Measurements from ENCODE around the gene G6PC2.

Gene G6PC2

DNA sequence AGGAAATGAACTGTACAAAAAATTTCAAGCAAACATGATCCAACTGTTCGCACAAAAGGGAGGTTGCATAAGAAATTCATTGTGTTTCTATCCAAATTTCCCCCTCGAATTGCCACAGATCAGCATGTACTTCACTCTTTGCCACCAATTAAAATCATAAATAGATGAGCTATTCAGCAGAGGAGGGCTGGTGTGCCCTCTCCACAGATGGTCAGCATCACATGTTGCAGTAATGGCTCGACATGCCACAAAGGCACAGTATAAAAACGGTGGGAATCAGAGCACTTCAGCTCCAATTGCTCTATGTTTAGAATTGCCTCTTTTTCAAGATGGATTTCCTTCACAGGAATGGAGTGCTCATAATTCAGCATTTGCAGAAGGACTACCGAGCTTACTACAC, at the start of gene G6PC2:
Gene G6PC2, plus strand, starts transcription at position 289 of the 400 bp plus-strand sequence. Its CDS starts 41 bp downstream, at position 330.
- no peak within 1 kb of the TSS for H3K27ac ChIP-seq
- intact Hi-C loops (cut with DNase I; ENCODE audit: low total_unique reads) = no loop called here
- no peak within 1 kb of the TSS for H3K4me3 ChIP-seq
- TF ChIP-seq CTCF (IDR thresholded peaks at IDR 0.05) = no peak
- no peak for DNase-seq
- H3K36me3 ChIP-seq = no peaks in the 10 kb centered on the region
- no peaks in the 10 kb centered on the region for H3K9me3 ChIP-seq
- no peaks in the 10 kb centered on the region for H3K27me3 ChIP-seq
- no peaks in the 10 kb centered on the region for H3K4me1 ChIP-seq

GRCh38 chr2:168851674-168852320, 49.3 kb upstream of the G6PC2 start:
- DNase-seq = no peak
- no peak overlapping the region for H3K27ac ChIP-seq
- H3K4me3 ChIP-seq = no peak overlapping the region
- H3K4me1 ChIP-seq = no peaks in the 10 kb centered on the region
- TF ChIP-seq CTCF (IDR thresholded peaks at IDR 0.05) = no peak
- H3K36me3 ChIP-seq = peaks cover 0 to 6% (median 0%) of the 10 kb centered on the region in 3 donors
- no peaks in the 10 kb centered on the region for H3K9me3 ChIP-seq
- intact Hi-C loops (cut with DNase I; ENCODE audit: low total_unique reads) = no loop called here
- H3K27me3 ChIP-seq = no peaks in the 10 kb centered on the region

DNA sequence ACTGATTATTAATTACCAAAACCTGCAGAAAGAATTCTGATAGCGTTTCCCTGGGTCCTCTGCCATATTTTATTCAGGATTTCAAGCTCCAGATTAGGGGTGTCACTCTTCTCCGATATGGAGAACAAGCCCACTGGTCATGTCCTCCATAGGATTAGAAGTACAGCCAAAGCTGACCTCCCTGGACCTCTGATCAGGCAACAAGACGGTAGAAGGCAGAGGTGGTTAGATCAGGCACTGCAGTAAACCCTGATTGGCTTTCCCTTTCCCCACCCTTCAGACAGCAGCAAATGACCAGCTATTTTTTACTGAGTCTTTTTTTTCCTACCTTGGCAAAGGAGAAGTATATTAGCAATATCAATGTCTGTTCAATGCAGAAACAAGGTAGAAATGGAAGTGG, 48.6 kb upstream of the G6PC2 start:
- intact Hi-C loops (cut with DNase I; ENCODE audit: low total_unique reads) = no loop called here
- H3K9me3 ChIP-seq = no peaks in the 10 kb centered on the region
- H3K27ac ChIP-seq = no peak overlapping the region
- peaks cover 0 to 6% (median 0%) of the 10 kb centered on the region in 3 donors for H3K36me3 ChIP-seq
- no peak for DNase-seq
- no peaks in the 10 kb centered on the region for H3K27me3 ChIP-seq
- no peaks in the 10 kb centered on the region for H3K4me1 ChIP-seq
- no peak for TF ChIP-seq CTCF (IDR thresholded peaks at IDR 0.05)
- H3K4me3 ChIP-seq = no peak overlapping the region

- TF ChIP-seq CTCF (IDR thresholded peaks at IDR 0.05) = no peak
- H3K27me3 ChIP-seq = no peaks in the 10 kb centered on the region
- no peaks in the 10 kb centered on the region for H3K4me1 ChIP-seq
- no peak overlapping the region for H3K4me3 ChIP-seq
- intact Hi-C loops (cut with DNase I; ENCODE audit: low total_unique reads) = no loop called here
- H3K36me3 ChIP-seq = peaks cover 0 to 6% (median 0%) of the 10 kb centered on the region in 3 donors
- H3K27ac ChIP-seq = no peak overlapping the region
- no peaks in the 10 kb centered on the region for H3K9me3 ChIP-seq
- no peak for DNase-seq
Measured at GRCh38 chr2:168853471-168853870, 47.6 kb upstream of the G6PC2 start.

- peaks cover 0 to 6% (median 0%) of the 10 kb centered on the region in 3 donors for H3K36me3 ChIP-seq
- no peaks in the 10 kb centered on the region for H3K4me1 ChIP-seq
- no peak for TF ChIP-seq CTCF (IDR thresholded peaks at IDR 0.05)
Measured at GRCh38 chr2:168854651-168855050, 46.4 kb upstream of the G6PC2 start.

More at GRCh38 chr2:168854651-168855050, 46.4 kb upstream of the G6PC2 start:
- Histone ChIP-seq H3K27ac (no peak overlapping the region), H3K9me3 (no peaks in the 10 kb centered on the region), H3K4me3 (no peak overlapping the region), H3K27me3 (no peaks in the 10 kb centered on the region)
- intact Hi-C loops (cut with DNase I; ENCODE audit: low total_unique reads) = no loop called here
- DNase-seq = no peak

Data from tibial artery (tissue), 4 donors.